Right lobe of liver (tissue), 6 donors: ENCODE data around the gene CFHR5. TPM values are rescaled to one million over a fixed set of nuclear protein-coding genes. Genes with fewer than 3 reads are reported as not detected.
"Not testable (repeated sequence)": the region's sequence is repeated elsewhere in the genome, so short reads cannot be mapped to it uniquely, and the experiment has no call there.

Source experiments
- ATAC-seq, 4 donors: fragments of 200-7000 bp; cut with Tn5 transposase; one replicate each; pipeline ENCODE4 v1.9.1; 2020; ENCODE audit warnings: mild to moderate bottlenecking in 4 of 4, moderate library complexity in 4 of 4
- DNase-seq, 3 donors: peaks; one replicate each; pipeline ENCODE4 v3.0.0-alpha.2; 2020
- H3K27ac ChIP-seq, 3 donors: fragments of 200-600 bp; one replicate each; pipeline ENCODE4 v1.8.0; 2022
- H3K27me3 ChIP-seq, 2 donors: fragments of 200-600 bp; one replicate each; pipeline ENCODE4 v1.8.0; 2022
- H3K36me3 ChIP-seq, 4 donors: fragments of 200-600 bp; sonication (generic) in 1 of 4; one replicate each; pipeline versions ENCODE4 v1.5.1 to v1.8.0; 2017 to 2022; ENCODE audit warnings: control low read depth in 1 of 4
- H3K4me1 ChIP-seq, 4 donors: fragments of 200-600 bp; sonication (generic) in 1 of 4; one replicate each; pipeline versions ENCODE4 v1.5.1 to v1.8.0; 2017 to 2022; ENCODE audit warnings: control low read depth in 1 of 4
- H3K4me3 ChIP-seq, 3 donors: fragments of 200-600 bp; one replicate each; pipeline ENCODE4 v1.8.0; 2022
- H3K9me3 ChIP-seq, 4 donors: fragments of 200-600 bp; sonication (generic) in 1 of 4; one replicate each; pipeline versions ENCODE4 v1.5.1 to v1.8.0; 2017 to 2022; ENCODE audit warnings: control low read depth in 1 of 4
- CTCF ChIP-seq, 4 donors: fragments of 200-600 bp in 3 of 4; fragments of 450-650 bp in 1 of 4; IDR thresholded peaks; one replicate each; pipeline versions ENCODE4 v1.5.1 to v1.8.0; 2016 to 2022; ENCODE audit warnings: antibody characterized with exemption in 4 of 4, mild to moderate bottlenecking in 2 of 4
- POLR2A ChIP-seq: fragments of 450-650 bp; IDR thresholded peaks from one replicate; pipeline ENCODE4 v1.6.1; 2017; ENCODE audit warnings: antibody characterized with exemption, mild to moderate bottlenecking
- WGBS: methylation state at CpG from one replicate; pipeline ENCODE4 v1.1.6; 2018; ENCODE audit warnings: low coverage, low lambda C conversion rate; ENCODE audit not compliant: insufficient coverage; ENCODE audit errors: missing lambda C conversion rate; 5-methylcytosine and 5-hydroxymethylcytosine counted together
- intact Hi-C, 2 donors: fragments of 100-400 bp; cut with DNase I; formaldehyde crosslinking; loops; one replicate each; pipeline versions ENCODE4 v1.11.2 to v1.14.1; 2022
- total RNA-seq, 6 experiments: library from RNA; depleted of rRNA in 2 of 6; stranded (reverse); fragments of >200 nt in 2 of 6; fragmentation: NEBNext Ultra II Directional in 3 of 6; extraction: Animal tissue kit (Norgen Biotek cat#: 25700) in 3 of 6; gene quantifications; one replicate each; pipeline versions ENCODE4 v1.1.0 to v1.2.4, GENCODE V29; 2016 to 2023
- donor health status: DM: no; HTN: yes; CAD: no.
- donor health status: DM: no; HTN: no; CAD: no.
- donor health status: DM: no; HTN: no; CAD: no.
- donor health status: DM: no; HTN: yes; CAD: no.
- donor health status: DM: no; HTN: yes; CAD: no.

The CFHR5 gene
- total RNA-seq, 6 experiments from 2014 or later: 22.2 to 198 (median 69.0) TPM

- WGBS: 85% methylated on average over 1 of the region's 1 CpG
- intact Hi-C loops: no loop called here
Observed at GRCh38 chr1:196970182-196970581, 7.2 kb upstream of the CFHR5 start.

GRCh38 chr1:196976278-196976677 is 1.1 kb upstream of the CFHR5 start:
- peaks cover 0 to 18% (median 0%) of the 10 kb centered on the region in 4 donors for H3K4me1 ChIP-seq
- H3K36me3 ChIP-seq: no peaks in the 10 kb centered on the region
- no peaks in the 10 kb centered on the region for H3K27me3 ChIP-seq
- WGBS: 18% methylated on average over 4 of the region's 4 CpGs
- DNase-seq (peak; percentile 53 to 56 (median 56)), ATAC-seq (peak; percentile 66 to 84 (median 74))
- intact Hi-C loops: no loop called here
- H3K4me3 ChIP-seq: peak overlapping the region in 2 of 3 donors; percentile 45 to 54
- H3K27ac ChIP-seq: peak overlapping the region; percentile 7 to 63 (median 59)
- no peaks in the 10 kb centered on the region for H3K9me3 ChIP-seq
- TF ChIP-seq CTCF (IDR thresholded peaks at IDR 0.05) (peak in 2 of 4 donors; percentile 7 to 29), POLR2A (no peak)

More at GRCh38 chr1:196970182-196970581, 7.2 kb upstream of the CFHR5 start:
- H3K27me3 ChIP-seq: no peaks in the 10 kb centered on the region
- H3K9me3 ChIP-seq: no peaks in the 10 kb centered on the region
- no peak overlapping the region for H3K27ac ChIP-seq
- no peak overlapping the region for H3K4me3 ChIP-seq
- no peak for TF ChIP-seq POLR2A
- no peak for TF ChIP-seq CTCF (IDR thresholded peaks at IDR 0.05)
- peaks cover 0 to 2% (median 0%) of the 10 kb centered on the region in 4 donors for H3K4me1 ChIP-seq
- DNase-seq (no peak), ATAC-seq (no peak)
- H3K36me3 ChIP-seq: no peaks in the 10 kb centered on the region

GRCh38 chr1:196980859-196981258 is 3.5 kb downstream of the CFHR5 start:
- Histone ChIP-seq H3K4me3 (no peak overlapping the region), H3K27me3 (no peaks in the 10 kb centered on the region), H3K27ac (no peak overlapping the region), H3K9me3 (no peaks in the 10 kb centered on the region), H3K36me3 (peaks cover 0 to 11% (median 0%) of the 10 kb centered on the region in 4 donors), H3K4me1 (peaks cover 0 to 11% (median 0%) of the 10 kb centered on the region in 4 donors)
- no peak for ATAC-seq
- WGBS: 24% methylated on average over 1 of the region's 1 CpG
- TF ChIP-seq POLR2A (no peak), CTCF (IDR thresholded peaks at IDR 0.05) (no peak)
- DNase-seq: no peak
- intact Hi-C loops: no loop called here

- H3K27me3 ChIP-seq, H3K27ac ChIP-seq, intact Hi-C loops, DNase-seq, H3K4me3 ChIP-seq, ATAC-seq, H3K9me3 ChIP-seq: not testable (repeated sequence)
- WGBS: 90% methylated on average over 7 of the region's 7 CpGs
- Histone ChIP-seq H3K4me1 (peaks cover 0 to 11% (median 0%) of the 10 kb centered on the region in 4 donors), H3K36me3 (peaks cover 0 to 11% (median 0%) of the 10 kb centered on the region in 4 donors)
Observed at GRCh38 chr1:196982247-196982646, 4.9 kb downstream of the CFHR5 start.

- DNase-seq (peak; percentile 91 to 97 (median 96)), ATAC-seq (peak; percentile 99 to 100 (median 100))
- H3K27me3 ChIP-seq, H3K9me3 ChIP-seq, intact Hi-C loops: not testable (repeated sequence)
- TF ChIP-seq CTCF (IDR thresholded peaks at IDR 0.05) (peak in 1 of 4 donors; percentile 15), POLR2A (peak; percentile 34)
- H3K4me3 ChIP-seq: peak overlapping the region in 2 of 3 donors; percentile 15 to 25
- WGBS: 33% methylated on average over 7 of the region's 11 CpGs
- H3K27ac ChIP-seq: peak overlapping the region in 2 of 3 donors; percentile 14 to 49
- peaks cover 0 to 17% (median 4%) of the 10 kb centered on the region in 4 donors for H3K4me1 ChIP-seq
- H3K36me3 ChIP-seq: peaks cover 0 to 14% (median 0%) of the 10 kb centered on the region in 4 donors
Observed at GRCh38 chr1:196991919-196992651, 14.7 kb downstream of the CFHR5 start.
